Measurements from ENCODE around the gene GMEB2. TPM values are rescaled to one million over a fixed set of nuclear protein-coding genes. Genes with fewer than 3 reads are reported as not detected.

Gene GMEB2
- total RNA-seq, 3 donors from 2014 or later, result 6.6 to 11.0 (median 10.2) TPM

GRCh38 chr20:63555661-63556381, 71.1 kb downstream of the GMEB2 start:
- no peak overlapping the region for H3K27ac ChIP-seq
- intact Hi-C loops (cut with DNase I; ENCODE audit: low total_unique reads), result no loop called here
- TF ChIP-seq POLR2AphosphoS5 (IDR thresholded peaks at IDR 0.05), result no peak
- no peak for TF ChIP-seq POLR2A (IDR thresholded peaks at IDR 0.05)
- TF ChIP-seq CTCF (IDR thresholded peaks at IDR 0.05), result no peak
- H3K27me3 ChIP-seq, result no peaks in the 10 kb centered on the region
- no peak overlapping the region for H3K4me3 ChIP-seq
- no peak for DNase-seq (ENCODE audit: low spot score in 2 of 2)
- peaks cover 0 to 5% of the 10 kb centered on the region in 2 donors for H3K4me1 ChIP-seq
- H3K36me3 ChIP-seq, result no peaks in the 10 kb centered on the region
- no peaks in the 10 kb centered on the region for H3K9me3 ChIP-seq

GRCh38 chr20:63554361-63555278, 72.3 kb downstream of the GMEB2 start:
- no peaks in the 10 kb centered on the region for H3K36me3 ChIP-seq
- no peak for DNase-seq (ENCODE audit: low spot score in 2 of 2)
- no peaks in the 10 kb centered on the region for H3K9me3 ChIP-seq
- TF ChIP-seq POLR2AphosphoS5 (IDR thresholded peaks at IDR 0.05), result no peak
- no peak for TF ChIP-seq POLR2A (IDR thresholded peaks at IDR 0.05)
- no peak for TF ChIP-seq CTCF (IDR thresholded peaks at IDR 0.05)
- no peaks in the 10 kb centered on the region for H3K27me3 ChIP-seq
- intact Hi-C loops (cut with DNase I; ENCODE audit: low total_unique reads), result no loop called here
- H3K27ac ChIP-seq, result peak overlapping the region in 1 of 2 donors; percentile 58
- H3K4me1 ChIP-seq, result peaks cover 0 to 5% of the 10 kb centered on the region in 2 donors
- peak overlapping the region; percentile 41 to 88 (median 70) for H3K4me3 ChIP-seq

GRCh38 chr20:63553933-63554290, 73.0 kb downstream of the GMEB2 start, which contains the start of gene FNDC11:
FNDC11 (plus strand) TSS chr20:63554159; CDS start chr20:63555664, 1,505 bp downstream.
- intact Hi-C loops (cut with DNase I; ENCODE audit: low total_unique reads), result no loop called here
- Histone ChIP-seq H3K4me3 (peak within 1 kb of the TSS; percentile 41 to 88 (median 70)), H3K4me1 (peaks cover 0 to 5% of the 10 kb centered on the region in 2 donors), H3K27ac (peak within 1 kb of the TSS; percentile 40 to 58), H3K9me3 (no peaks in the 10 kb centered on the region), H3K27me3 (no peaks in the 10 kb centered on the region), H3K36me3 (no peaks in the 10 kb centered on the region)
- no peak for DNase-seq (ENCODE audit: low spot score in 2 of 2)
- no peak for TF ChIP-seq POLR2A (IDR thresholded peaks at IDR 0.05)
- peak in 2 of 3 donors; percentile 3 to 18 for TF ChIP-seq POLR2AphosphoS5 (IDR thresholded peaks at IDR 0.05)
- TF ChIP-seq CTCF (IDR thresholded peaks at IDR 0.05), result no peak

- TF ChIP-seq CTCF (IDR thresholded peaks at IDR 0.05) (no peak), POLR2A (IDR thresholded peaks at IDR 0.05) (no peak), POLR2AphosphoS5 (IDR thresholded peaks at IDR 0.05) (peak in 1 of 3 donors; percentile 11)
Measured at GRCh38 chr20:63553251-63553932, 73.5 kb downstream of the GMEB2 start.

More at GRCh38 chr20:63553251-63553932, 73.5 kb downstream of the GMEB2 start:
- H3K9me3 ChIP-seq, result no peaks in the 10 kb centered on the region
- H3K4me3 ChIP-seq, result peak overlapping the region; percentile 41 to 88 (median 70)
- H3K36me3 ChIP-seq, result no peaks in the 10 kb centered on the region
- DNase-seq (ENCODE audit: low spot score in 2 of 2), result peak; percentile 75 to 89
- peak overlapping the region; percentile 40 to 58 for H3K27ac ChIP-seq
- peaks cover 0 to 5% of the 10 kb centered on the region in 2 donors for H3K4me1 ChIP-seq
- intact Hi-C loops (cut with DNase I; ENCODE audit: low total_unique reads), result no loop called here
- H3K27me3 ChIP-seq, result peaks cover 0 to 5% of the 10 kb centered on the region in 2 donors
